ENCODE results near the gene ACAD10.

ACAD10 gene

GRCh38 chr12:111777345-111778045, 91.6 kb downstream of the ACAD10 start:
- peak; percentile 83 to 92 (median 90) for DNase-seq

GRCh38 chr12:111780166-111780565, 94.3 kb downstream of the ACAD10 start:
- DNase-seq: no peak

- no peak for DNase-seq
Measured at GRCh38 chr12:111780615-111781014, 94.8 kb downstream of the ACAD10 start.

DNA sequence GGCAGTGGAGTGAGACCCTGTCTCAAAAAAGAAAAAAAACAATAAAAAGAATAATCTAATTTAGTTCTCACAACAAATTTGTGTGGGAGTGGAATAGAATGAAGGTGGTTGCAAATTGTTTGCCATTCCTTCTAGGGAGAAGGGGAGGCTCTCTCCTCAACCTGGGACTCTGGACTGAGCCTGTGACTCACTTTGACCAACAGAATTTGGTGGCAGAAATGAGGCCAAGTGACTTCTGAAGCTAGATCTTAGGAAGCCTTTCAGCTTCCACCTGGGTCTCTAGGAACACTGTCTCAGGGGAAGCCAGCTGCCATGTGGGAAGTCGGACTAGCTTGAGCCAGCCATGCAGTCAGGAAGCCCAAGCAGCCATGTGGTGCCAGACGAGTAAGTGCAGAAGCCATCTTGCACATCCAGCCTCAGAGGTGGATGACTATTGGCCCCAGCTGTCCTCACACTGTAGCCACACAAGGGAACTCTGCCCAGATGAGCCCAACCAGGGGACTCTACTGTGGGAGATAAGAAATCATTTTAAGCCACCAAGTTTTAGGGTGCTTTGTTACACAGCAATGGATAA, 95.3 kb downstream of the ACAD10 start:
- no peak for DNase-seq

GRCh38 chr12:111783046-111783445, 97.2 kb downstream of the ACAD10 start:
- DNase-seq: no peak

- no peak for DNase-seq
Measured at GRCh38 chr12:111784953-111785352, 99.1 kb downstream of the ACAD10 start.

DNA sequence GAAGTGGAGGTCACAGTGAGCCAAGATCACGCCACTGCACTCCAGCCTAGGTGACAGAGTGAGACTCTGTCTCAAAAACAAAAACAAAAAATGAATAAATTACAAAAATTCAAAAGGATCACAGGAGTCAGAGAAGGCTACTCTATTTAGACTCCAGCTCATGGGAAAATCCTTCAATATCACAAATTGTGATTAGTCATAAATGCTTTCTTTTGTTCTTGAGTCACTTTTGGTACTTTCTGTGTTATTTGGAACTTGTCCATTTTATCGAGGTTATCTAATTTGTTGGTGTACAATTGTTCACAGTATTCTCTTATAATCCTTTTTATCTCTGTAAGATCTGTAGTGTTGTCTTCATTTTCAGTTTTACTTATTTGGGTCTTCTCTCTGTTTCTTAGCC, 99.8 kb downstream of the ACAD10 start:
- DNase-seq: no peak

DNA sequence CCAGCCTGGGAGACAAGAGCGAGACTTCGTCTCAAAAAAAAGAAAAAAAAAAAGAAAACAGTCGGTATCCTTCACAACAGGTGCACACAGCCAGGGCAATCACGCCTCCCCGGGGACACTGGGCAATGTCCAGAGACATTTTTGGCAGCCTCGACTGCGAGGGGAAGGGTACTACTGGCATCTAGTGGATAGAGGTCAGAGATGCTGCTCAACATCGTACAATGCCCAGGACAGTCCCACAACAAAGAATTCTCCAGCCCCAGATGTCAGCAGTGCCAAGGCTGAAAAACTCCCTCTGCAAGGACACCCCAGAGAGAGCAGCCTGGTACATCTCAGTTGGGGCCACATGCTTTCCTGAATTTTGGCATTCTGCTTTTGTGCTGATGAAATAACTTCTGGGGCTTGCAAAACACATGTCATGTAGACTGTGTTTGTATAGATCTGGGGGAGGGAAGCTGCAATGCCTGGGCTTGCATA, 102.4 kb downstream of the ACAD10 start:
- DNase-seq: peak; percentile 58 to 72 (median 69)

DNA sequence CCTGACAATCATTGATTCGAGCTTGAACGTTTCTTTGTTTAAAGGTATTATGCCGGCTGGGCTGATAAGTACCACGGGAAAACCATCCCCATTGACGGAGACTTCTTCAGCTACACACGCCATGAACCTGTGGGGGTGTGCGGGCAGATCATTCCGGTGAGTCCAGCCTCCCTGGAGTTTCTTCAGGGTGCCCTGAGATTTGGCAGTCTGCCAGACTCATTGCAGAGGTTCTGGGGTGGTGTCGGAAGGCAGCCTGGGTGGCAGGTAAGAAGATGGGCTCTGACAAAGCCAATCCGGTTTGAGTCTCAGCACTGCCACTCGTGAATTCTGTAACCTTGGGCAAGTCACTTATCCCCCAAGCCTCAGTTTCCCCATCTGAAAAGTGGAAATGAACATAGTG, 103.9 kb downstream of the ACAD10 start:
- no peak for DNase-seq

- DNase-seq: no peak
Measured at GRCh38 chr12:111791507-111791906, 105.7 kb downstream of the ACAD10 start.

- DNase-seq: no peak
Measured at GRCh38 chr12:111792155-111792855, 106.5 kb downstream of the ACAD10 start.

DNA sequence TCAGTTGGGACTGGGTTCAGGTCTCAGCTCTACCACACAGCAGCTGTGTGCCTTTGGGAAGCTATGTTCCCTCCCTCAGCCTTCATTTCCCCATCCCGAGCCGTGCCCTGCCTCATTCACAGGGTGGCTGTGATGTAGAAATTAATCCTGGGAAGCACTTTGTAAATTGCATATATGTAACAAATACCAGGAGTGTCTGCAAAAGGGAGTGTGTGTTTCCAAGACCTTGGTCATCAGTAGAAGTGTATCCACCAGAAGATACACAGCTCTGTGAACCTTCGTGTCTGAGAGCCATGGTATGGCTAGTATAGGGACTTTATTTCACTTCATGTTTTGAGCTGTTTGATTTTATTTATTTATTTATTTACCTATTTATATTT, 107.0 kb downstream of the ACAD10 start:
- no peak for DNase-seq

DNA sequence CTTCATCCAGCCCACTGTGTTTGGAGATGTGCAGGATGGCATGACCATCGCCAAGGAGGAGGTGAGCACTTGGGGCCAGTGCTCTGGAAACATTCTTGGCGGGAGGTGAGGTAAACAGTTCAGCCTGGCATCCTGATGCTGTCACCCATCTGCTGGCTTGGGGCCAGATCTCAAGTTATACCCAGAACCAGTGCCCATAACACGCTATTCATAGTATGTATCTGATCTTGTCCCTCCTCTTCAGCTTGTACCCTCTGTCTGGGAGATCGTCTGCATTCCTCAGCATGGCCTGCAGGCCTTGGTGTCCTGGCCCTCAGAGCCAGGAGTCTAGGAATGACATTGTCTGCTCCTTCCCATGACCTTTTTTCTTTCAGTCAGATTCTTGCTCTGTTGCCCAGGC, 112.3 kb downstream of the ACAD10 start:
- DNase-seq: no peak

DNA sequence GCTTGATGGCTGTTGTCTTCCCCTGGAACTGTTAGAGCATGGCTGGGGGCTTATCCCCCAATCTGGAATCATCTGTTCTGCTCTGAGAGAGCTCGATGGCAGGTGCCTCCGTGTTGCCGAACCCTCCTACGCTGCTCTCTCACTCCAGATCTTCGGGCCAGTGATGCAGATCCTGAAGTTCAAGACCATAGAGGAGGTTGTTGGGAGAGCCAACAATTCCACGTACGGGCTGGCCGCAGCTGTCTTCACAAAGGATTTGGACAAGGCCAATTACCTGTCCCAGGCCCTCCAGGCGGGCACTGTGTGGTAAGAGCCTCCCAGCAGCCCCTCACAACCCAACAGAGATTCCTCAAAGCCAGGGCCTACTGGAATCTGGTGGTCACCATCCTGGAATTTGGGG, 113.9 kb downstream of the ACAD10 start:
- DNase-seq: no peak

DNA sequence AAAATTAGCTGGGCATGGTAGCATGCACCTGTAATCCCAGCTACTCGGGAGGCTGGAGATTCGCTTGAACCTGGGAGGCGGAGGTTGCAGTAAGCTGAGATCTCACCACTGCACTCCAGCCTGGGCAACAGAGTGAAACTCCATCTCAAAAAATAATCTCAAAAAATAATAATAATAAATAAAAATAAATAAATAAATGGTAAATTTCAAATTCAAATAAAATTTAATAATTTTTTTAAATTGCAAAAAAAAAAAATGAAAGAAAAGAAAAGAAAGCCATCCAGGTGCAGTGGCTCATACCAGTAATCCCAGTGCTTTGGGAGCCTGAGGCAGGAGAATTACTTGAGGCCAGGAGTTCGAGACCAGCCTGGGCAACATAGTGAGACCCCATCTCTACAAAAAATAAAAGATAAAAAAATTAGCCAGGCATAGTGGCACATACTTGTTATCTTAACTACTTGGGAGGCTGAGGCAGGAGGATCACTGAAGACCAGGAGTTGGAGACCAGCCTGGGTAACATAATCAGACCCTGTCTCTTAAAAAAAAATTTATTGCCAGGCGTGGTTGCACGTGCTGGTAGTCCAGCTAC, 117.3 kb downstream of the ACAD10 start:
- DNase-seq: no peak

DNA sequence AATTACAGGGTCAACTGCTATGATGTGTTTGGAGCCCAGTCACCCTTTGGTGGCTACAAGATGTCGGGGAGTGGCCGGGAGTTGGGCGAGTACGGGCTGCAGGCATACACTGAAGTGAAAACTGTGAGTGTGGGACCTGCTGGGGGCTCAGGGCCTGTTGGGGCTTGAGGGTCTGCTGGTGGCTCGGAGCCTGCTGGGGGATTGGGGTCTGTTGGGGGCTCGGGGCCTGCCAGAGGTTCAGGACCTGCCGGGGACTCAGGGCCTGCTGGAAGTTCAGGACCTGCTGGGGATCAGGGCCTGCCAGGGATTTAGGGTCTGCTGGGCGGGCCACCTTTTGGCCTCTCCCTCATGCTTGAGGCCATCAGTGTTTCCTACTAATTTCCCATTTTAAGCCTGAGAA, 118.0 kb downstream of the ACAD10 start:
- no peak for DNase-seq

GRCh38 chr12:111806304-111806703, 120.5 kb downstream of the ACAD10 start:
- no peak for DNase-seq
